GM12891 (cell line): ENCODE data around the gene MCM6.

ENCODE experiments used
- POLR2A ChIP-seq: IDR thresholded peaks from 2 replicates; pipeline ENCODE4 v1.6.1; 2011; ENCODE audit warnings: low read depth, low read length, control low read depth
- POLR2AphosphoS5 ChIP-seq: IDR thresholded peaks from 2 replicates; pipeline ENCODE4 v1.6.1; 2011; ENCODE audit warnings: low read depth, low read length, control low read depth

GRCh38 chr2:135903650-135904049 lies 27.4 kb upstream of the MCM6 start:
- TF ChIP-seq POLR2A (no peak), POLR2AphosphoS5 (no peak)
